Measurements from ENCODE around the gene PARD3B. TPM values are rescaled to one million over a fixed set of nuclear protein-coding genes. Genes with fewer than 3 reads are reported as not detected.

Gene PARD3B
- total RNA-seq, 1 donor from 2014 or later, result 12.3 TPM

DNA sequence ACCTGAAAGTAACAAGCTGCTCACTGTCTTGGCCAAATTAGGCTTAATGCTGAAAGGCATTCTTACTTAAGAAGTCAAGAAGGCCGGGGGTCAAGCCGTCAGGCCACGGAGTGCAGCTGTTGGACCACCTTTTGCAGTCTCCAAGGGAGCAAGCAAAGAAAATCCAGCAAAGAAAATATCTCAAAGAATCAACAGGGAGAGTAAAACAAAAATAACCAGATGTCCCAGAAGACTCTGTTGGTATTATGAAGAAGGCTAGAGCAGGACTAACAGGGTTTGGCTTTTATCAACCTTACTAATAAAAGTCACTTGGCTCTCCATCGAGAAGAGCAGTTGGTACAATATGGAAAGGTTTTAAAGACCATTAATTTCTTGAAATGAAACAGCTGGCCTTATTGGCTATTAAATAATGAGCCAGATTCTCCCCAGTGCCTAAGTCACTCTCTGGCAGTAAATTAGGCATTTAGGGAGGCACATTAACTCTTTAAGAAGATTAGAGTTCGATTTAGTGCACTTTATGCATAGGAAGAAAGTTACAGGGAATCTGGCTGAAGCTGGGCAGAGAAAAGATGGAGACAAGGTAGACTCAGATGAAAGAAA, 1026.2 kb downstream of the PARD3B start:
- H3K9me3 ChIP-seq, result no peaks in the 10 kb centered on the region
- intact Hi-C loops (cut with DNase I), result no loop called here
- H3K4me1 ChIP-seq, result peaks cover 9% of the 10 kb centered on the region
- H3K4me3 ChIP-seq, result no peak overlapping the region
- H3K27me3 ChIP-seq, result no peaks in the 10 kb centered on the region
- H3K27ac ChIP-seq, result no peak overlapping the region
- DNase-seq (ENCODE audit: extremely low spot score in 2 of 2), result no peak
- no peaks in the 10 kb centered on the region for H3K36me3 ChIP-seq
- TF ChIP-seq, protein P1, sequence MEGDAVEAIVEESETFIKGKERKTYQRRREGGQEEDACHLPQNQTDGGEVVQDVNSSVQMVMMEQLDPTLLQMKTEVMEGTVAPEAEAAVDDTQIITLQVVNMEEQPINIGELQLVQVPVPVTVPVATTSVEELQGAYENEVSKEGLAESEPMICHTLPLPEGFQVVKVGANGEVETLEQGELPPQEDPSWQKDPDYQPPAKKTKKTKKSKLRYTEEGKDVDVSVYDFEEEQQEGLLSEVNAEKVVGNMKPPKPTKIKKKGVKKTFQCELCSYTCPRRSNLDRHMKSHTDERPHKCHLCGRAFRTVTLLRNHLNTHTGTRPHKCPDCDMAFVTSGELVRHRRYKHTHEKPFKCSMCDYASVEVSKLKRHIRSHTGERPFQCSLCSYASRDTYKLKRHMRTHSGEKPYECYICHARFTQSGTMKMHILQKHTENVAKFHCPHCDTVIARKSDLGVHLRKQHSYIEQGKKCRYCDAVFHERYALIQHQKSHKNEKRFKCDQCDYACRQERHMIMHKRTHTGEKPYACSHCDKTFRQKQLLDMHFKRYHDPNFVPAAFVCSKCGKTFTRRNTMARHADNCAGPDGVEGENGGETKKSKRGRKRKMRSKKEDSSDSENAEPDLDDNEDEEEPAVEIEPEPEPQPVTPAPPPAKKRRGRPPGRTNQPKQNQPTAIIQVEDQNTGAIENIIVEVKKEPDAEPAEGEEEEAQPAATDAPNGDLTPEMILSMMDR (IDR thresholded peaks at IDR 0.05), result no peak
- TF ChIP-seq POLR2A (IDR thresholded peaks at IDR 0.05), result no peak
- TF ChIP-seq POLR2AphosphoS5 (IDR thresholded peaks at IDR 0.05; ENCODE audit: insufficient read depth in 1 of 2, low read depth in 1 of 2), result no peak

DNA sequence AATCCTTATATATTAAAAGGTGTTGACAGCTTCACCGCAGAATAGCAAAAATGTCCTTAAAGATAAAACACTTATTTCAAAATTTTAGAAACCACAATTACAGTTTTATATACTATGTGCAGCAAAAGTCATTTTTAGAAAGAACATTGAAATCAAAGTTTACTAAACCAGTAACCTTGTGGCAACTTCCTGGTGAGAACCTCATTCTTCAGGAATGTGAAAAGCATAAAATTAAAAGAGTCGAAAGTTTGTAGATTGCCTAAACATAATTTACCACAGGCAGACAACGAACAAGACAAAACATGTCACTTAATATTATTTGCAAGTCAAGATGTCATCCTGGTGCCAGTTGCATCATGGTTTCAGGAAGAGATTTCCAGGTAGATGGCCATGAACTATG, 1028.7 kb downstream of the PARD3B start:
- Histone ChIP-seq H3K27me3 (no peaks in the 10 kb centered on the region), H3K4me3 (no peak overlapping the region), H3K9me3 (no peaks in the 10 kb centered on the region), H3K27ac (no peak overlapping the region), H3K36me3 (no peaks in the 10 kb centered on the region), H3K4me1 (peaks cover 9% of the 10 kb centered on the region)
- TF ChIP-seq, protein P1 (IDR thresholded peaks at IDR 0.05), result no peak
- DNase-seq (ENCODE audit: extremely low spot score in 2 of 2), result no peak
- intact Hi-C loops (cut with DNase I), result no loop called here

DNA sequence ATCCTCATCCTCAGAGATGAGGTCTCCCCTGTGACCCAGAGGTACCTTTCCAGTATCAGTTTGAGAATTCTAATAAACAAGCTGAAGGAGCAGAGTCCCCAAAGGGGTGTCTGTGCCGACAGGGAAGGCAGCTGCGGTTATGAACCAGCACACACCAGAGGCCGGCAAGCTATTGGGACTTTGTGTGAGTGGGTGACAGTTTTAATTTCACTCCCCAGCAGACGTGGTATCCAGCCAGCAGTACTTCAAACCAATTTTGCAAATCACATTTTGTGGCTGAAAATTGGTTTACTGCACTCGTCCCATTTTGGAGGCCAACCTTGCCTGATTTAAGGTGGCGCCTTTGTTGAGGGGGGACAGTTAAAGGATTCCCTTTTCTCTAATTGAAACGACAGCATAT, 1034.1 kb downstream of the PARD3B start:
- H3K9me3 ChIP-seq, result no peaks in the 10 kb centered on the region
- no peaks in the 10 kb centered on the region for H3K36me3 ChIP-seq
- TF ChIP-seq POLR2A (IDR thresholded peaks at IDR 0.05), result no peak
- no peak for TF ChIP-seq POLR2AphosphoS5 (IDR thresholded peaks at IDR 0.05; ENCODE audit: insufficient read depth in 1 of 2, low read depth in 1 of 2)
- TF ChIP-seq, protein P1 (IDR thresholded peaks at IDR 0.05), result no peak
- no peak overlapping the region for H3K27ac ChIP-seq
- no peak for DNase-seq (ENCODE audit: extremely low spot score in 2 of 2)
- no peaks in the 10 kb centered on the region for H3K4me1 ChIP-seq
- no peaks in the 10 kb centered on the region for H3K27me3 ChIP-seq
- no peak overlapping the region for H3K4me3 ChIP-seq
- intact Hi-C loops (cut with DNase I), result no loop called here

DNA sequence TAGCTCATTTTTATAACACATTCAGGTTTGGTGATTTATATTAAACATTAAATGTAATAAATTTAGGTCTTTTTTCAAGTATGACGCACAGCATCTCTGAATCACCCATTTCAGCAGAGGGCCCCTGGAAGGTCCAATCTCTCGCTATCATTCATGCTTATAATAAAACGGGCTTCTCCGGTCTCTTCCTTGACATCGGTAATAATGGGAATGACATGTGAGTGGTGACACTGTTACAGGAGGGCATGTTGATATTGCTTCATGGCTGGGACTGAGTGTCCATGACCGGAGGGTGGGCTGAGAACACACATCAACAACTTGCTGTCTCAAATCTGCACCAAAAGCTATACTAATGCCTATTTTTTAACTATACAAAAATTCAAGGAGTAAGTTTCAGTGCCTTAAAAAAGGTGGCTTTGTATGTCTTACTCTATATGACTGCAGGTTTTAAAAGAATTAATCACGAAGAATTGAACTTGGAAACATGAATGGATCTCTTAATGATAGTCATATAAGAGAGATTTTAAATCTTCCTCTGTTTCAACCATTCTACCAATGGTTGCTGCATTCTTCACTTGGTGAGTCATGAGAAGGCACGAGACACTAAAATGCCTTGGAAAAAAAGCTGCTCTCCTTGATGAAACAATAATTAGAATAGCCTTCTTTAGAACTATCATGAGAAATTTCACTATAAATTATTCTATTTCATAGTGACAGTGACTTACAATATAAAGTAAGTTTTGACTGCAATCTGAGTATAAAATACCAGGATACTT, 1035.1 kb downstream of the PARD3B start:
- no peaks in the 10 kb centered on the region for H3K4me1 ChIP-seq
- intact Hi-C loops (cut with DNase I), result no loop called here
- no peaks in the 10 kb centered on the region for H3K9me3 ChIP-seq
- H3K27ac ChIP-seq, result no peak overlapping the region
- no peak overlapping the region for H3K4me3 ChIP-seq
- TF ChIP-seq, protein P1 (IDR thresholded peaks at IDR 0.05), result no peak
- TF ChIP-seq POLR2A (IDR thresholded peaks at IDR 0.05) (no peak), POLR2AphosphoS5 (IDR thresholded peaks at IDR 0.05; ENCODE audit: insufficient read depth in 1 of 2, low read depth in 1 of 2) (no peak)
- H3K36me3 ChIP-seq, result no peaks in the 10 kb centered on the region
- no peak for DNase-seq (ENCODE audit: extremely low spot score in 2 of 2)
- H3K27me3 ChIP-seq, result no peaks in the 10 kb centered on the region

DNA sequence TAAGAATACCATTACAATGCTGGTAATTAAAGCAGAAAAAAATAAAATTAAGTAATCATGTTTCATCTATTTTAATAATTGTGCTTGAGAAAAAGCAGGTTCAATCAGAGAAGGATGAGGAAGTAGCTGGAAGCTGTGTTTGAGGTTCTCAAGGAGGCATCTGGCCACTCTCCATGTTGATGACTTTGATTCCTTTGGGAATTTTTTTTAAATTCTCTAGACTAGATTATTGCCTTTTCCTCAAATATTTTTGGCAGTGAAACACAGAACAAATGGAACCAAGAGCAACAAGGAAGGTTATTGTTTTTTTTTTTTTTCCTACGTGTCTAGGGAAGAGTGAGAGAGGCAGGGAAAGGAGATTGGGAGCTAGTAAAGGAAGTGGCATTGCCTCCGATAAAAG, 1037.1 kb downstream of the PARD3B start:
- no peaks in the 10 kb centered on the region for H3K27me3 ChIP-seq
- H3K4me1 ChIP-seq, result no peaks in the 10 kb centered on the region
- H3K36me3 ChIP-seq, result no peaks in the 10 kb centered on the region
- no peak for DNase-seq (ENCODE audit: extremely low spot score in 2 of 2)
- no peak overlapping the region for H3K4me3 ChIP-seq
- TF ChIP-seq, protein P1 (IDR thresholded peaks at IDR 0.05), result no peak
- TF ChIP-seq POLR2A (IDR thresholded peaks at IDR 0.05), result no peak
- H3K9me3 ChIP-seq, result no peaks in the 10 kb centered on the region
- H3K27ac ChIP-seq, result no peak overlapping the region
- intact Hi-C loops (cut with DNase I), result no loop called here
